HepG2 (cell line): ENCODE measurements around the gene SLC25A48. TPM values are rescaled to one million over a fixed set of nuclear protein-coding genes. Genes with fewer than 3 reads are reported as not detected.

ENCODE experiments used
- ARNTL ChIP-seq: sonication (generic); formaldehyde crosslinking; IDR thresholded peaks from 2 replicates; pipeline ENCODE4 v1.4.0; 2020; ENCODE audit warnings: mild to moderate bottlenecking, missing genetic modification reagents
- BRD4 ChIP-seq: sonication (generic); formaldehyde crosslinking; IDR thresholded peaks from 2 replicates; pipeline ENCODE4 v1.4.0; 2020; ENCODE audit warnings: missing genetic modification reagents
- CBX5 ChIP-seq: sonication (generic); formaldehyde crosslinking; IDR thresholded peaks from 2 replicates; pipeline ENCODE4 v1.4.0; 2020; ENCODE audit warnings: missing genetic modification reagents, borderline replicate concordance
- FOXM1 ChIP-seq: sonication (generic); formaldehyde crosslinking; IDR thresholded peaks from 2 replicates; pipeline ENCODE4 v1.5.0; 2020; ENCODE audit warnings: missing genetic modification reagents
- HNF4G ChIP-seq, 2 experiments: sonication (generic) in 1 of 2; formaldehyde crosslinking in 1 of 2; IDR thresholded peaks; 2 replicates each; pipeline versions ENCODE4 v1.4.0 to v1.6.1; 2011 to 2020; ENCODE audit warnings: borderline replicate concordance in 2 of 2, low read depth in 2 of 2, mild to moderate bottlenecking in 2 of 2, low read length in 1 of 2, missing genetic modification reagents in 1 of 2, moderate library complexity in 1 of 2
- HOXA5 ChIP-seq: sonication (generic); formaldehyde crosslinking; IDR thresholded peaks from 2 replicates; pipeline ENCODE4 v1.4.0; 2020; ENCODE audit warnings: missing genetic modification reagents
- LCORL ChIP-seq, 2 experiments: fragments of 450-650 bp in 1 of 2; sonication (generic) in 1 of 2; formaldehyde crosslinking in 1 of 2; IDR thresholded peaks; 2 replicates each; pipeline versions ENCODE4 v1.5.0 to v1.6.1; 2017 to 2020; ENCODE audit warnings: antibody characterized with exemption in 1 of 2, missing genetic modification reagents in 1 of 2
- MTA3 ChIP-seq: sonication (generic); formaldehyde crosslinking; IDR thresholded peaks from 2 replicates; pipeline ENCODE4 v1.4.0; 2020; ENCODE audit warnings: missing genetic modification reagents
- NFKBIZ ChIP-seq: IDR thresholded peaks from 2 replicates; pipeline ENCODE4 v1.6.1; 2018; ENCODE audit warnings: missing genetic modification reagents, missing compliant biosample characterization
- RNF2 ChIP-seq: fragments of 450-650 bp; conservative IDR thresholded peaks from 2 replicates; pipeline ENCODE4 v1.6.1; 2016; ENCODE audit warnings: low read depth
- RXRA ChIP-seq: sonication (generic); formaldehyde crosslinking; IDR thresholded peaks from 2 replicates; pipeline ENCODE4 v1.5.1; 2020; ENCODE audit warnings: missing genetic modification reagents
- SCMH1 ChIP-seq: sonication (generic); formaldehyde crosslinking; IDR thresholded peaks from 2 replicates; pipeline ENCODE4 v1.9.0; 2021; ENCODE audit warnings: missing genetic modification reagents, mild to moderate bottlenecking, borderline replicate concordance
- SMAD1 ChIP-seq: sonication (generic); formaldehyde crosslinking; IDR thresholded peaks from 2 replicates; pipeline ENCODE4 v1.4.0; 2020; ENCODE audit warnings: missing genetic modification reagents, low read depth, mild to moderate bottlenecking, borderline replicate concordance
- SMARCE1 ChIP-seq: fragments of 450-650 bp; IDR thresholded peaks from 2 replicates; pipeline ENCODE4 v1.6.1; 2017; ENCODE audit warnings: borderline replicate concordance
- SMYD3 ChIP-seq: sonication (generic); formaldehyde crosslinking; IDR thresholded peaks from 2 replicates; pipeline ENCODE4 v1.8.1; 2023; ENCODE audit warnings: mild to moderate bottlenecking, missing genetic modification reagents
- SYNCRIP ChIP-seq: fragments of 200-400 bp; formaldehyde crosslinking; IDR thresholded peaks from 2 replicates; pipeline ENCODE4 v1.6.1; 2018; ENCODE audit warnings: mild to moderate bottlenecking, low read depth, low read length; ENCODE audit not compliant: insufficient read depth
- TERF1 ChIP-seq: sonication (generic); formaldehyde crosslinking; IDR thresholded peaks from 2 replicates; pipeline ENCODE4 v1.8.0; 2022; ENCODE audit warnings: mild to moderate bottlenecking, missing genetic modification reagents, moderate library complexity
- THAP11 ChIP-seq: IDR thresholded peaks from 2 replicates; pipeline ENCODE4 v1.6.1; 2016; ENCODE audit warnings: missing biosample characterization, missing genetic modification reagents
- TRIM24 ChIP-seq: sonication (generic); formaldehyde crosslinking; IDR thresholded peaks from 2 replicates; pipeline ENCODE4 v1.8.0; 2022; ENCODE audit warnings: mild to moderate bottlenecking, missing genetic modification reagents
- U2AF2 ChIP-seq: fragments of 200-400 bp; formaldehyde crosslinking; IDR thresholded peaks from 2 replicates; pipeline ENCODE4 v1.6.1; 2017; ENCODE audit warnings: low read depth, mild to moderate bottlenecking, low read length
- ZFP90 ChIP-seq: sonication (generic); formaldehyde crosslinking; IDR thresholded peaks from 2 replicates; pipeline ENCODE4 v1.8.0; 2022; ENCODE audit warnings: missing genetic modification reagents, mild to moderate bottlenecking, inconsistent platforms, borderline replicate concordance
- ZNF761 ChIP-seq: sonication (generic); formaldehyde crosslinking; conservative IDR thresholded peaks from 2 replicates; pipeline ENCODE4 v1.4.0; 2020; ENCODE audit warnings: mild to moderate bottlenecking, missing genetic modification reagents
- ZNF800 ChIP-seq: sonication (generic); formaldehyde crosslinking; IDR thresholded peaks from 2 replicates; pipeline ENCODE4 v1.4.0; 2020; ENCODE audit warnings: missing genetic modification reagents
- polyA plus RNA-seq, 8 experiments: library from polyadenylated mRNA; depleted of rRNA in 3 of 8; stranded (reverse) in 7 of 8; unstranded in 1 of 8; fragments of >200 nt; fragmentation: Illumina TruSeq in 4 of 8; extraction: Trizol in 4 of 8; gene quantifications; 2 replicates each; pipeline versions ENCODE4 v1.2.1 to v1.2.3, GENCODE V29; 2011 to 2016; ENCODE audit warnings: low read depth in 4 of 8, missing spikeins in 1 of 8, mixed read lengths in 1 of 8; ENCODE audit not compliant: insufficient read depth in 1 of 8
- total RNA-seq, 5 experiments: library from RNA; depleted of rRNA; stranded (reverse); fragments of >200 nt; fragmentation: Illumina TruSeq; extraction: Trizol; gene quantifications; 2 replicates each; pipeline ENCODE4 v1.2.3, GENCODE V29; 2016; ENCODE audit warnings: low read depth in 1 of 5
- TF ChIP-seq, protein P1 (sequence below): sonication (generic); formaldehyde crosslinking; IDR thresholded peaks from 2 replicates; pipeline ENCODE4 v1.4.0; 2020; ENCODE audit warnings: missing genetic modification reagents
- TF ChIP-seq, protein P2 (sequence below): sonication (generic); formaldehyde crosslinking; IDR thresholded peaks from 2 replicates; pipeline ENCODE4 v1.5.0; 2020; ENCODE audit warnings: mild to moderate bottlenecking, missing genetic modification reagents, moderate library complexity

SLC25A48 gene
- total and polyA plus RNA-seq, 2 of the 13 experiments (the other 11 are each of a cell fraction or from before 2014, with no cell fraction given), result 0.17 to 4.5 TPM

DNA sequence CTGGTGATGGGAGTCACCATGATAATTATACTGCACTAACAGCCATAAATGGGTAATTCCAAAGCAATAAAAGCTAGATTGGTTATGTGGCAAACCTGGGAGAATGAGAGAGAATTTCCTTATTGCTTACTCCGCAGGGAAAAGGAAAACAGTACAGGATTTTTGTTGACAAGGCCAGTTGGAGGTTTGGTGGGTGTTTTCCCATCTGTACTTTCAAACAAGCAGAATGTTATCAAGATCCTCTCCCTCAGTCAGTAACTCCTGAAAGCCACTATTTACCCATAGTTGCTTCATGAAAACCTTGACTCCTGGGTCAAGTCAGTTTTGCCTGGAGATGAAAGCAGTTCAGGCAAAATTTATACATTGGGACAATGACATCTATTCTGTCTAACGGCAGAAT lies 34.8 kb downstream of the SLC25A48 start (continued):
- TF ChIP-seq ZNF800 (CRISPR knock-in tag) (no peak), HOXA5 (no peak), SMARCE1 (no peak), SMYD3 (CRISPR knock-in tag) (no peak), MTA3 (CRISPR knock-in tag) (no peak), U2AF2 (no peak), SYNCRIP (no peak), SCMH1 (no peak), LCORL (IDR thresholded peaks at IDR 0.05) (no peak), LCORL (CRISPR knock-in tag; IDR thresholded peaks at IDR 0.05) (no peak), ARNTL (no peak), RXRA (CRISPR knock-in tag) (no peak; the same call in 1 of the 2 replicates), NFKBIZ (CRISPR knock-in tag) (no peak), ZFP90 (no peak), TERF1 (CRISPR knock-in tag) (no peak), TRIM24 (CRISPR knock-in tag) (no peak), BRD4 (no peak), THAP11 (no peak), HNF4G (IDR thresholded peaks at IDR 0.05; ENCODE audit: borderline replicate concordance, low read depth, low read length) (peak; percentile 17; the same call in 1 of the 2 replicates), HNF4G (CRISPR knock-in tag; IDR thresholded peaks at IDR 0.05; ENCODE audit: borderline replicate concordance, low read depth) (no peak), RNF2 (no peak), ZNF761 (CRISPR knock-in tag) (no peak), FOXM1 (CRISPR knock-in tag) (no peak), CBX5 (CRISPR knock-in tag) (no peak), SMAD1 (no peak)
- TF ChIP-seq, protein P1, sequence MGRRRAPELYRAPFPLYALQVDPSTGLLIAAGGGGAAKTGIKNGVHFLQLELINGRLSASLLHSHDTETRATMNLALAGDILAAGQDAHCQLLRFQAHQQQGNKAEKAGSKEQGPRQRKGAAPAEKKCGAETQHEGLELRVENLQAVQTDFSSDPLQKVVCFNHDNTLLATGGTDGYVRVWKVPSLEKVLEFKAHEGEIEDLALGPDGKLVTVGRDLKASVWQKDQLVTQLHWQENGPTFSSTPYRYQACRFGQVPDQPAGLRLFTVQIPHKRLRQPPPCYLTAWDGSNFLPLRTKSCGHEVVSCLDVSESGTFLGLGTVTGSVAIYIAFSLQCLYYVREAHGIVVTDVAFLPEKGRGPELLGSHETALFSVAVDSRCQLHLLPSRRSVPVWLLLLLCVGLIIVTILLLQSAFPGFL (CRISPR knock-in tag), result no peak
- TF ChIP-seq, protein P2, sequence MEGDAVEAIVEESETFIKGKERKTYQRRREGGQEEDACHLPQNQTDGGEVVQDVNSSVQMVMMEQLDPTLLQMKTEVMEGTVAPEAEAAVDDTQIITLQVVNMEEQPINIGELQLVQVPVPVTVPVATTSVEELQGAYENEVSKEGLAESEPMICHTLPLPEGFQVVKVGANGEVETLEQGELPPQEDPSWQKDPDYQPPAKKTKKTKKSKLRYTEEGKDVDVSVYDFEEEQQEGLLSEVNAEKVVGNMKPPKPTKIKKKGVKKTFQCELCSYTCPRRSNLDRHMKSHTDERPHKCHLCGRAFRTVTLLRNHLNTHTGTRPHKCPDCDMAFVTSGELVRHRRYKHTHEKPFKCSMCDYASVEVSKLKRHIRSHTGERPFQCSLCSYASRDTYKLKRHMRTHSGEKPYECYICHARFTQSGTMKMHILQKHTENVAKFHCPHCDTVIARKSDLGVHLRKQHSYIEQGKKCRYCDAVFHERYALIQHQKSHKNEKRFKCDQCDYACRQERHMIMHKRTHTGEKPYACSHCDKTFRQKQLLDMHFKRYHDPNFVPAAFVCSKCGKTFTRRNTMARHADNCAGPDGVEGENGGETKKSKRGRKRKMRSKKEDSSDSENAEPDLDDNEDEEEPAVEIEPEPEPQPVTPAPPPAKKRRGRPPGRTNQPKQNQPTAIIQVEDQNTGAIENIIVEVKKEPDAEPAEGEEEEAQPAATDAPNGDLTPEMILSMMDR (CRISPR knock-in tag), result no peak
